CD4-positive, CD25-positive, alpha-beta regulatory T cell (primary cell): ENCODE data around the gene KITLG. TPM values are rescaled to one million over a fixed set of nuclear protein-coding genes. Genes with fewer than 3 reads are reported as not detected.
A peak's percentile ranks its signal among the peaks of the same experiment; 100 is the strongest.
"Not testable (repeated sequence)": the region's sequence is repeated elsewhere in the genome, so short reads cannot be mapped to it uniquely, and the experiment has no call there.

Source experiments
- ATAC-seq, 2 donors: fragments of 150-1000 bp; cut with Tn5 transposase; one replicate each; pipeline ENCODE4 v1.10.0; 2021; ENCODE audit warnings: low read depth in 2 of 2, moderate number of reproducible peaks in 2 of 2, moderate library complexity in 1 of 2
- DNase-seq, 3 donors: peaks; one replicate each; pipeline versions ENCODE4 v3.0.0 to v3.0.0-alpha.2; 2012 to 2022; ENCODE audit warnings: mixed read lengths in 1 of 3
- H3K27ac ChIP-seq: one replicate; pipeline ENCODE4 v1.7.0; 2013; ENCODE audit warnings: mild to moderate bottlenecking, low read length; ENCODE audit not compliant: insufficient read depth, poor library complexity, severe bottlenecking
- H3K27me3 ChIP-seq: one replicate; pipeline ENCODE4 v1.7.0; 2013; ENCODE audit warnings: low read length; ENCODE audit not compliant: control insufficient read depth, insufficient read depth
- H3K36me3 ChIP-seq: one replicate; pipeline ENCODE4 v1.7.0; 2013; ENCODE audit warnings: mild to moderate bottlenecking, low read length, moderate library complexity; ENCODE audit not compliant: control insufficient read depth, insufficient read depth
- H3K4me1 ChIP-seq: 2 replicates; pipeline ENCODE4 v1.7.0; 2013; ENCODE audit warnings: mild to moderate bottlenecking, low read length; ENCODE audit not compliant: insufficient read depth, control insufficient read depth, poor library complexity, severe bottlenecking
- H3K4me3 ChIP-seq: one replicate; pipeline ENCODE4 v1.7.0; 2013; ENCODE audit warnings: low read depth, mild to moderate bottlenecking, low read length, moderate library complexity
- H3K9me3 ChIP-seq, 2 experiments: 1 replicate in 1 of 2; 2 replicates in 1 of 2; pipeline ENCODE4 v1.7.0; 2013; ENCODE audit warnings: low read length in 2 of 2, mild to moderate bottlenecking in 1 of 2, moderate library complexity in 1 of 2; ENCODE audit not compliant: control insufficient read depth in 2 of 2
- H3K27ac Mint-ChIP-seq, 3 donors: one replicate each; pipeline ENCODE4 v1.8.0; 2020 to 2022; ENCODE audit warnings: mild to moderate bottlenecking in 3 of 3, mixed read lengths in 3 of 3, moderate library complexity in 2 of 3
- H3K27me3 Mint-ChIP-seq: one replicate; pipeline ENCODE4 v1.8.0; 2022; ENCODE audit warnings: mild to moderate bottlenecking, mixed read lengths
- H3K36me3 Mint-ChIP-seq: one replicate; pipeline ENCODE4 v1.8.0; 2020; ENCODE audit warnings: mixed read lengths
- H3K4me1 Mint-ChIP-seq, 4 donors: one replicate each; pipeline ENCODE4 v1.8.0; 2020 to 2022; ENCODE audit warnings: mixed read lengths in 4 of 4, mild to moderate bottlenecking in 1 of 4
- H3K4me3 Mint-ChIP-seq, 4 donors: one replicate each; pipeline ENCODE4 v1.8.0; 2020 to 2022; ENCODE audit warnings: mild to moderate bottlenecking in 4 of 4, mixed read lengths in 4 of 4, moderate library complexity in 3 of 4
- H3K9me3 Mint-ChIP-seq, 7 donors: one replicate each; pipeline ENCODE4 v1.8.0; 2020 to 2022; ENCODE audit warnings: mixed read lengths in 7 of 7, mild to moderate bottlenecking in 3 of 7, moderate library complexity in 2 of 7
- polyA plus RNA-seq, 4 donors: library from polyadenylated mRNA; unstranded; fragments of 300-500 nt; fragmentation: Illumina TruSeq; gene quantifications; one replicate each; pipeline ENCODE4 v1.2.3, GENCODE V29; 2021
- total RNA-seq: library from RNA; stranded (reverse); gene quantifications from one replicate; pipeline ENCODE4 v1.2.3, GENCODE V29; 2022

KITLG gene, protein sequence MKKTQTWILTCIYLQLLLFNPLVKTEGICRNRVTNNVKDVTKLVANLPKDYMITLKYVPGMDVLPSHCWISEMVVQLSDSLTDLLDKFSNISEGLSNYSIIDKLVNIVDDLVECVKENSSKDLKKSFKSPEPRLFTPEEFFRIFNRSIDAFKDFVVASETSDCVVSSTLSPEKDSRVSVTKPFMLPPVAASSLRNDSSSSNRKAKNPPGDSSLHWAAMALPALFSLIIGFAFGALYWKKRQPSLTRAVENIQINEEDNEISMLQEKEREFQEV
- total RNA-seq (not detected), polyA plus RNA-seq (not detected)

DNA sequence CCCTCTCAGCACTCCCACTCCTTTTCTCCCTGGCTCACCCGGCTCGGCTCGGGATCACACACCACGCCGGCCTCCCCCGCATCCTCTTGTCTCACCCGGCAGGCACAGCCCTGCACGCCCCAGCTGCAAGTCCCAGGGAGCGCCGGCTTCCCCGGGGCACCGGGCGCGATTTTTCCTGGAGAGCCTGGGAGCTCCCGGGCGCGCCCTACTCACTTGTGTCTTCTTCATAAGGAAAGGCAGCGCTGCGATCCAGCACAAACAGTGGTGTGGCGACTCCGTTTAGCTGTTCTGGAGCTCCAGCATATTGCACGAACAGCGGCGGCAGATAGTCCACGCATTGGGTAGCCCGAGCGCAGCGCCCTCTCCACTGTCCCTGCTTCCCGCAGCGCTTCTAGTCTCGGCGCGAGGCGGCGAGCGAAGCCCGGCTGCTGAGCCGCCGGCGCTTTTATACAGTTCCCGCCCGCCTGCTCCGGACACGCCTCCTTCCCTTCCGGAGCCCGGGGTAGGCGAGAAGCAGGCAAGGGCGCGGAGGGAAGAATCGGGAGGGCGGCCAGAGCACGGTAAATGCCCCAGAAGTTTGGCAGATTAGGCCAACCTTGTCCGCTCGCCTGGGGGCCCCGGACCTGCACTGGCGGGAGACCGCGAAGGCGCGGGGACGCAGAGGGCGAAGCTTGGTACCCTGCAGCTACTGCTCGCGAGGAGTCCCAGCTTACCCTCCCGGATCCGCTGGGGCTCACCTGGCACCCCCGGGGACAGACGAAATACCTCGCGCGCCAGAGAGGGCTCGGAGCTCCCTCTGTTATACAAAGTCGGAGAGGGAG, at the start of gene KITLG:
TSS of gene KITLG (minus strand) at position 421 of the 821 bp plus-strand sequence. CDS start at position 228, 193 bp downstream.
- peaks cover 19% of the 10 kb centered on the region for H3K27me3 ChIP-seq
- H3K4me1 ChIP-seq = peaks cover 11% of the 10 kb centered on the region
- no peak within 1 kb of the TSS for H3K4me3 ChIP-seq
- H3K36me3 ChIP-seq = no peaks in the 10 kb centered on the region
- DNase-seq (peak in 1 of 3 donors; percentile 34), ATAC-seq (peak in 1 of 2 donors; percentile 28)
- Mint-ChIP-seq H3K27ac (peak within 1 kb of the TSS in 1 of 3 donors; percentile 79), H3K27me3 (peaks cover 63% of the 10 kb centered on the region), H3K4me1 (peaks cover 0 to 11% (median 5%) of the 10 kb centered on the region in 4 donors), H3K4me3 (peak within 1 kb of the TSS in 3 of 4 donors; percentile 15 to 76 (median 66)), H3K9me3 (peaks cover 0 to 7% (median 0%) of the 10 kb centered on the region in 7 donors), H3K36me3 (no peaks in the 10 kb centered on the region)
- no peaks in the 10 kb centered on the region for H3K9me3 ChIP-seq
- H3K27ac ChIP-seq = no peak within 1 kb of the TSS

DNA sequence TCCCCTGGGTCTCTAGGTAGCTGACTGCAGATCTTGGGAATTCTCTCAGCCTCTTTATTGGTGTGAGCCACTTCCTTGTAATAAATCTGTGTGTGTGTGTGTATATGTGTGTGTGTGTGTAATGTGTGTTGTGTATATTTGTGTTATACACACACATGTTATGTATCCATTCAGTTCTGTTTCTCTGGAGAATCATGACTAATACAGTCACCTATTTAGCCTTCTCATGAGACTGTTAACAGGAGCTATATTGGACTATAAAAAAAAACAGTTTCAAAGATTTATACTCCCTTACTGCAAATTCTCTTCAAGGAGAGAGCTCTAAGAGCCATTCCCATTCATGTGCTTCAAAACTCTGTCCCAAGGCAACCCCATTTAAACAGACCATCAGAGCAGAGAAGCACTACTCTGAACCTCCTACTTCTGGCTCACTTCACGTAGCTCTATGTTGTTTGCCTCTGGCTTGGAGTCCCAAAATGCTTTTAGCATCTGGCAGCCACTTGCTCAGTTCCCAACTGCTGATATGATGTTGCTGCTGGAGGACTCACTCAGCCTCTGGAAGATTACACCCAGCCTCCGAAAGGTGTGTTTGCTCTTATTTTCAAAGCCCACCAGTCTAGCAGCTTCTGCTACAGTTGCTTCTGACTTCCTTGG, 48.7 kb upstream of the KITLG start:
- DNase-seq (no peak), ATAC-seq (no peak)
- Histone ChIP-seq H3K4me3 (no peak overlapping the region), H3K4me1 (no peaks in the 10 kb centered on the region), H3K27ac (no peak overlapping the region), H3K27me3 (no peaks in the 10 kb centered on the region), H3K36me3 (no peaks in the 10 kb centered on the region), H3K9me3 (no peaks in the 10 kb centered on the region)
- Mint-ChIP-seq H3K4me1 (no peaks in the 10 kb centered on the region), H3K36me3 (no peaks in the 10 kb centered on the region), H3K4me3 (no peak overlapping the region), H3K9me3 (peaks cover 0 to 3% (median 0%) of the 10 kb centered on the region in 7 donors), H3K27me3 (no peaks in the 10 kb centered on the region), H3K27ac (no peak overlapping the region)

GRCh38 chr12:88628035-88628434, 47.8 kb upstream of the KITLG start:
- not testable (repeated sequence) for H3K4me3 ChIP-seq, H3K4me3 Mint-ChIP-seq, H3K36me3 Mint-ChIP-seq, H3K36me3 ChIP-seq, H3K27ac Mint-ChIP-seq, DNase-seq, H3K27ac ChIP-seq, H3K27me3 ChIP-seq, ATAC-seq, H3K27me3 Mint-ChIP-seq, H3K4me1 ChIP-seq, H3K4me1 Mint-ChIP-seq, H3K9me3 ChIP-seq, H3K9me3 Mint-ChIP-seq

DNA sequence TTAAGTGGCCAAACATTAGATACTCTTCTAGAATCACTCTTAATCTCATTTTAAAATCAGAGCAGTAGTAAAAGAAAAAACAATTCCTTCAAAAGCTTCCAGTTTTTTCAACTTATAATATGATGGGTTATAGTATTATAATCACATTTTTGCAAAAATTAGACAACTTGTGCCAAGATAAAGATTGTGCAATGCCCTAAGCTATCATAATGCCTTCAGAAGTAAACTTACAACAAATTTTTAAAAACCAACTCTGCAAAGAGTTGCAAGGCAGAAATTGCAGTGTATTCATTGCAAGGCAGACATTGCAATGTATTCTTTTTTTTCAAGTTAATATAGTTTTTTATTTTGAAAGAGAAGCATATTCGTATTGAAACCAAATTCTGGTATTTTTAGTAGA, 47.2 kb upstream of the KITLG start:
- H3K36me3 ChIP-seq = no peaks in the 10 kb centered on the region
- Mint-ChIP-seq H3K36me3 (no peaks in the 10 kb centered on the region), H3K9me3 (peaks cover 0 to 2% (median 0%) of the 10 kb centered on the region in 7 donors), H3K27ac (no peak overlapping the region), H3K4me1 (no peaks in the 10 kb centered on the region), H3K4me3 (no peak overlapping the region), H3K27me3 (no peaks in the 10 kb centered on the region)
- ATAC-seq (no peak), DNase-seq (no peak)
- H3K4me1 ChIP-seq = no peaks in the 10 kb centered on the region
- H3K9me3 ChIP-seq = no peaks in the 10 kb centered on the region
- no peak overlapping the region for H3K4me3 ChIP-seq
- no peak overlapping the region for H3K27ac ChIP-seq
- H3K27me3 ChIP-seq = no peaks in the 10 kb centered on the region

DNA sequence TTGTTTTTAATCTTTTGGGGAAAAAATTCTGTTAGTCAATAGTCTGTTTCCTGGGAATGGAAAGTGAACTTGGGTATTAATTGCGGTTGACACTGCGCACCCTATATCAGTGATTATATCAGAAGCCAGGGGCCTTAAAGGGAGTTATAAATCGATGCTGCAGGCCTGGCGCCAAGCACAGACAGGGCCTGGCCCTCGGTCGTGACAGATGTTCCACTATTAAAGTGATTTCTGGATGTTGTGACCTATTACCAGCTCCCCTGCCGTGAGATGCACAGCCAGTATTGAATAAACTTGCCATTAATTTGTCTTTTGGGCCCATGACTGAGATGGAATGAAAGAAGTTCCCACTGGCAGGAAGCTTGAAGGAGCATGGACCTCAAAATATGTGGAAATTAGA, 45.1 kb upstream of the KITLG start:
- Mint-ChIP-seq H3K4me1 (no peaks in the 10 kb centered on the region), H3K36me3 (no peaks in the 10 kb centered on the region), H3K9me3 (peaks cover 0 to 8% (median 0%) of the 10 kb centered on the region in 7 donors), H3K27ac (no peak overlapping the region), H3K27me3 (no peaks in the 10 kb centered on the region), H3K4me3 (no peak overlapping the region)
- H3K27ac ChIP-seq = no peak overlapping the region
- no peaks in the 10 kb centered on the region for H3K27me3 ChIP-seq
- no peak overlapping the region for H3K4me3 ChIP-seq
- no peaks in the 10 kb centered on the region for H3K9me3 ChIP-seq
- no peak for ATAC-seq
- H3K4me1 ChIP-seq = no peaks in the 10 kb centered on the region
- DNase-seq = no peak
- no peaks in the 10 kb centered on the region for H3K36me3 ChIP-seq

- no peaks in the 10 kb centered on the region for H3K36me3 ChIP-seq
- H3K4me1 Mint-ChIP-seq = no peaks in the 10 kb centered on the region
- H3K27ac Mint-ChIP-seq = no peak overlapping the region
- H3K4me1 ChIP-seq = no peaks in the 10 kb centered on the region
- H3K27ac ChIP-seq = no peak overlapping the region
- no peaks in the 10 kb centered on the region for H3K27me3 ChIP-seq
- no peaks in the 10 kb centered on the region for H3K36me3 Mint-ChIP-seq
- no peak overlapping the region for H3K4me3 ChIP-seq
- ATAC-seq = no peak
- H3K9me3 Mint-ChIP-seq = peaks cover 0 to 8% (median 0%) of the 10 kb centered on the region in 7 donors
- no peak overlapping the region for H3K4me3 Mint-ChIP-seq
- no peaks in the 10 kb centered on the region for H3K27me3 Mint-ChIP-seq
- H3K9me3 ChIP-seq = no peaks in the 10 kb centered on the region
- no peak for DNase-seq
Measured at GRCh38 chr12:88624911-88625310, 44.6 kb upstream of the KITLG start.

DNA sequence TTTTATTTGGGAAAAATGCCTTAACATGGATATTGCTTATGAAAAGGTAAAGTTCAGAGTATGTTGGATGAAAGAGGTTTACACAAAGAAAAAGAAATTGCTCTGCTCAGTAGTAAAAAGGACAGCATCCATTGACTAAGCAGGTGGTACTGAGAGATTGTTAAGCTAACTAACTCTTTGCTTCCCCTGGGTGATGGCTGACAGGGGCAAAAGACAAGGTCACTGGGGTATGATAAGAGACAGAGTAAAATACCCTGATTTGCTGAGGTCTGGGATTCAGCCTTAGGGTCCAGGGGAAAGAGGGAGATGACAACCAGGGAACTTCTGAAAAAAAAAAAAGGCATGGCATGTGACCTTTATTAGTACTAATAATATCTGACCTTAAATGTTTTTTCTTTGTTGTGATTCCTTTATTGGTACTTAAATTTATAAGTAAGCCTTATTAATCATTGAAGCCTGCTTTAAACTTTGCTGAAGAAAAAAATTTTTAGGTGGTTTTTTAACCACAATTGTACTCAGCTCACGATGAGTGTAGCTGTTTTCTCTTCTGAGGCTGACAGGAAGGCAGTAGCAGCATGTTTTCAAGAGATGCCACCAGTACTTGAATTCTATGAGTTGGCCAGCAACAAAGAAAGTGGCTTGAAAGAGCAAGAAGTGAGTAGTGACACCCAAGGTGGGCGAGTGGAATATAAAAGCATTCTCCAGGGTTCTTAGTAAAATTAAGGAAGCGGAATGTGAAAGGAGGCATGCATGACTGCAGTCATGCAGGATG, 43.7 kb upstream of the KITLG start:
- no peak overlapping the region for H3K4me3 ChIP-seq
- H3K27ac ChIP-seq = no peak overlapping the region
- Mint-ChIP-seq H3K4me1 (no peaks in the 10 kb centered on the region), H3K4me3 (no peak overlapping the region), H3K9me3 (peaks cover 0 to 8% (median 2%) of the 10 kb centered on the region in 7 donors), H3K27me3 (no peaks in the 10 kb centered on the region), H3K36me3 (no peaks in the 10 kb centered on the region), H3K27ac (no peak overlapping the region)
- H3K36me3 ChIP-seq = no peaks in the 10 kb centered on the region
- ATAC-seq = no peak
- H3K4me1 ChIP-seq = no peaks in the 10 kb centered on the region
- no peak for DNase-seq
- no peaks in the 10 kb centered on the region for H3K27me3 ChIP-seq
- no peaks in the 10 kb centered on the region for H3K9me3 ChIP-seq
